Spleen (tissue), 11 donors: ENCODE measurements around the gene CD164L2. TPM values are rescaled to one million over a fixed set of nuclear protein-coding genes. Genes with fewer than 3 reads are reported as not detected.

Experiments
- DNase-seq: peaks from one replicate; pipeline ENCODE4 v3.0.0-alpha.2; 2020
- H3K27ac ChIP-seq, 8 donors: fragments of 200-600 bp; sonication (generic) in 7 of 8; 1 replicate in 4 of 8; 2 replicates in 4 of 8; pipeline versions ENCODE4 v1.5.0 to v1.8.0; 2016 to 2021; ENCODE audit warnings: inconsistent platforms in 4 of 8, mild to moderate bottlenecking in 4 of 8, moderate library complexity in 1 of 8
- H3K27me3 ChIP-seq, 7 donors: fragments of 200-600 bp; sonication (generic) in 6 of 7; replicated peaks in 1 of 7; 1 replicate in 4 of 7; 2 replicates in 3 of 7; pipeline versions ENCODE4 v1.5.0 to v1.8.0; 2016 to 2021; ENCODE audit warnings: inconsistent platforms in 3 of 7, mild to moderate bottlenecking in 1 of 7
- H3K36me3 ChIP-seq, 6 donors: fragments of 200-600 bp; sonication (generic) in 5 of 6; 1 replicate in 4 of 6; 2 replicates in 2 of 6; pipeline versions ENCODE4 v1.5.0 to v1.8.0; 2016 to 2021; ENCODE audit warnings: inconsistent platforms in 2 of 6
- H3K4me1 ChIP-seq, 6 donors: fragments of 200-600 bp; sonication (generic) in 5 of 6; 1 replicate in 3 of 6; 2 replicates in 3 of 6; pipeline versions ENCODE4 v1.5.0 to v1.8.0; 2016 to 2021; ENCODE audit warnings: inconsistent platforms in 3 of 6
- H3K4me3 ChIP-seq, 8 donors: fragments of 200-600 bp; sonication (generic) in 7 of 8; 1 replicate in 4 of 8; 2 replicates in 4 of 8; pipeline versions ENCODE4 v1.5.0 to v1.8.0; 2016 to 2021; ENCODE audit warnings: inconsistent platforms in 4 of 8, mild to moderate bottlenecking in 4 of 8, moderate library complexity in 2 of 8
- H3K9me3 ChIP-seq, 8 donors: fragments of 200-600 bp; sonication (generic) in 7 of 8; 1 replicate in 4 of 8; 2 replicates in 4 of 8; pipeline versions ENCODE4 v1.5.0 to v1.8.0; 2016 to 2021; ENCODE audit warnings: inconsistent platforms in 4 of 8
- CTCF ChIP-seq, 11 experiments: fragments of 200-600 bp in 7 of 11; fragments of 450-650 bp in 4 of 11; sonication (generic) in 4 of 11; IDR thresholded peaks in 8 of 11; conservative IDR thresholded peaks in 3 of 11; 1 replicate in 7 of 11; 2 replicates in 4 of 11; pipeline versions ENCODE4 v1.4.0 to v1.8.0; 2016 to 2021; ENCODE audit warnings: antibody characterized with exemption in 11 of 11, inconsistent platforms in 4 of 11, mild to moderate bottlenecking in 1 of 11
- POLR2A ChIP-seq, 3 donors: fragments of 450-650 bp; IDR thresholded peaks; one replicate each; pipeline ENCODE4 v1.5.1; 2017; ENCODE audit warnings: antibody characterized with exemption in 3 of 3, mild to moderate bottlenecking in 1 of 3
- POLR2AphosphoS5 ChIP-seq, 3 donors: sonication (generic); formaldehyde crosslinking; IDR thresholded peaks; one replicate each; pipeline ENCODE4 v1.5.1; 2017; ENCODE audit warnings: antibody characterized with exemption in 3 of 3
- WGBS, 5 donors: extraction: QIAGEN DNeasy Blood & Tissue Kit in 3 of 5; methylation state at CpG; one replicate each; pipeline versions ENCODE4 v1.1.5 to v1.1.7; 2013 to 2018; 5-methylcytosine and 5-hydroxymethylcytosine counted together
- intact Hi-C: fragments of 100-400 bp; cut with DNase I; formaldehyde crosslinking; loops from one replicate; pipeline ENCODE4 v1.15.0; 2023; ENCODE audit warnings: low total_unique reads
- polyA plus RNA-seq, 3 donors: library from polyadenylated mRNA; stranded (reverse); fragments of 200-250 nt; gene quantifications; one replicate each; pipeline ENCODE4 v1.2.1, GENCODE V29; 2013
- total RNA-seq, 7 donors: library from RNA; depleted of rRNA in 3 of 7; stranded (reverse); fragments of >200 nt in 3 of 7; fragmentation: NEBNext Ultra II Directional in 4 of 7; extraction: Animal tissue kit (Norgen Biotek cat#: 25700) in 4 of 7; gene quantifications; one replicate each; pipeline versions ENCODE4 v1.1.0 to v1.2.1, GENCODE V29; 2016 to 2021
- donor health status: healthy with polysubstance abuse.
- donor health status: DM: no; HTN: no; CAD: no; lungs with moderate emphysema.
- donor health status: DM: no; HTN: no; CAD: no.
- donor health status: Bipolar disorder and iron deficiency.
- donor health status: healthy.
- donor health status: DM: no; HTN: no; CAD: no.
- donor health status: DM: yes; HTN: yes; CAD: no.

CD164L2 gene
- total and polyA plus RNA-seq, 10 donors, result 0.06 TPM; not detected in 9

GRCh38 chr1:27336756-27337155 lies 46.4 kb downstream of the CD164L2 start:
- no peaks in the 10 kb centered on the region for H3K9me3 ChIP-seq
- WGBS, 5 donors, result 91 to 96% (median 94%) methylated on average over 5 of the region's 5 CpGs
- DNase-seq, result no peak
- H3K4me3 ChIP-seq, result no peak overlapping the region
- peaks cover 4 to 72% (median 50%) of the 10 kb centered on the region in 6 donors for H3K36me3 ChIP-seq
- H3K4me1 ChIP-seq, result peaks cover 16 to 47% (median 30%) of the 10 kb centered on the region in 6 donors
- H3K27ac ChIP-seq, result no peak overlapping the region
- no peaks in the 10 kb centered on the region for H3K27me3 ChIP-seq
- no peak for TF ChIP-seq POLR2A (IDR thresholded peaks at IDR 0.05)
- peak in 1 of 3 donors; percentile 3 for TF ChIP-seq POLR2AphosphoS5 (IDR thresholded peaks at IDR 0.05)
- no peak for TF ChIP-seq CTCF (IDR thresholded peaks at IDR 0.05 in 8 of 11, conservative IDR thresholded peaks at IDR 0.05 in 3 of 11)
- intact Hi-C loops, result no loop called here

GRCh38 chr1:27335506-27336422 lies 47.4 kb downstream of the CD164L2 start:
- intact Hi-C loops, result no loop called here
- TF ChIP-seq POLR2A (IDR thresholded peaks at IDR 0.05), result no peak
- peak in 1 of 3 donors; percentile 16 for TF ChIP-seq POLR2AphosphoS5 (IDR thresholded peaks at IDR 0.05)
- WGBS, 5 donors, result 92 to 97% (median 94%) methylated on average over 13 to 17 of the region's 17 CpGs

GRCh38 chr1:27333717-27334279 lies 49.3 kb downstream of the CD164L2 start:
- peaks cover 14 to 47% (median 23%) of the 10 kb centered on the region in 6 donors for H3K4me1 ChIP-seq
- peak in 1 of 3 donors; percentile 47 for TF ChIP-seq POLR2AphosphoS5 (IDR thresholded peaks at IDR 0.05)
- TF ChIP-seq POLR2A (IDR thresholded peaks at IDR 0.05), result no peak
- 92 to 95% (median 95%) methylated on average over 17 of the region's 17 CpGs; no CpG with 5 or more reads in 1 of the 5 donors for WGBS, 5 donors
- H3K27ac ChIP-seq, result no peak overlapping the region
- H3K27me3 ChIP-seq, result no peaks in the 10 kb centered on the region
- H3K9me3 ChIP-seq, result no peaks in the 10 kb centered on the region
- intact Hi-C loops, result no loop called here
- DNase-seq, result no peak
- H3K36me3 ChIP-seq, result peaks cover 4 to 100% (median 70%) of the 10 kb centered on the region in 6 donors
- no peak overlapping the region for H3K4me3 ChIP-seq

More at GRCh38 chr1:27335506-27336422, 47.4 kb downstream of the CD164L2 start:
- peaks cover 14 to 47% (median 25%) of the 10 kb centered on the region in 6 donors for H3K4me1 ChIP-seq
- H3K27me3 ChIP-seq, result no peaks in the 10 kb centered on the region
- no peak for DNase-seq
- H3K27ac ChIP-seq, result no peak overlapping the region
- H3K36me3 ChIP-seq, result peaks cover 4 to 82% (median 60%) of the 10 kb centered on the region in 6 donors
- no peaks in the 10 kb centered on the region for H3K9me3 ChIP-seq
- no peak overlapping the region for H3K4me3 ChIP-seq

- Histone ChIP-seq H3K27ac (peak overlapping the region in 4 of 8 donors; percentile 16 to 63 (median 46)), H3K4me3 (no peak overlapping the region), H3K36me3 (peaks cover 4 to 100% (median 69%) of the 10 kb centered on the region in 6 donors), H3K4me1 (peaks cover 20 to 56% (median 32%) of the 10 kb centered on the region in 6 donors), H3K9me3 (no peaks in the 10 kb centered on the region), H3K27me3 (no peaks in the 10 kb centered on the region)
- intact Hi-C loops, result no loop called here
- 57 to 94% (median 66%) methylated on average over 5 to 11 of the region's 11 CpGs for WGBS, 5 donors
- TF ChIP-seq CTCF (IDR thresholded peaks at IDR 0.05 in 8 of 11, conservative IDR thresholded peaks at IDR 0.05 in 3 of 11) (peak; percentile 70 to 93 (median 88)), POLR2A (IDR thresholded peaks at IDR 0.05) (no peak), POLR2AphosphoS5 (IDR thresholded peaks at IDR 0.05) (peak; percentile 26 to 41 (median 34))
- DNase-seq, result peak; percentile 89
Measured at GRCh38 chr1:27332536-27333281, 50.4 kb downstream of the CD164L2 start.
